Measurements from ENCODE around the gene GNG2. TPM values are rescaled to one million over a fixed set of nuclear protein-coding genes. Genes with fewer than 3 reads are reported as not detected.

GNG2 gene
- total RNA-seq, 1 experiment from 2014 or later, result 5.9 TPM

GRCh38 chr14:51929166-51929565, 68.8 kb downstream of the GNG2 start:
- Histone ChIP-seq H3K36me3 (replicated peaks; ENCODE audit: control insufficient read depth, insufficient read depth, low read length) (no peaks in the 10 kb centered on the region), H3K27me3 (ENCODE audit: control insufficient read depth, insufficient read depth, low read length) (no peaks in the 10 kb centered on the region), H3K4me3 (ENCODE audit: insufficient read depth, low read depth, low read length) (no peak overlapping the region)
- no peak for DNase-seq

- H3K36me3 ChIP-seq (replicated peaks; ENCODE audit: control insufficient read depth, insufficient read depth, low read length), result no peaks in the 10 kb centered on the region
- no peaks in the 10 kb centered on the region for H3K27me3 ChIP-seq (ENCODE audit: control insufficient read depth, insufficient read depth, low read length)
- DNase-seq, result no peak
- H3K4me3 ChIP-seq (ENCODE audit: insufficient read depth, low read depth, low read length), result no peak overlapping the region
Observed at GRCh38 chr14:51929910-51930682, 69.7 kb downstream of the GNG2 start.

- no peak overlapping the region for H3K4me3 ChIP-seq (ENCODE audit: insufficient read depth, low read depth, low read length)
- H3K27me3 ChIP-seq (ENCODE audit: control insufficient read depth, insufficient read depth, low read length), result no peaks in the 10 kb centered on the region
- H3K36me3 ChIP-seq (replicated peaks; ENCODE audit: control insufficient read depth, insufficient read depth, low read length), result no peaks in the 10 kb centered on the region
- no peak for DNase-seq
Observed at GRCh38 chr14:51931308-51931707, 70.9 kb downstream of the GNG2 start.

GRCh38 chr14:51933191-51933590, 72.8 kb downstream of the GNG2 start:
- no peaks in the 10 kb centered on the region for H3K36me3 ChIP-seq (replicated peaks; ENCODE audit: control insufficient read depth, insufficient read depth, low read length)
- H3K27me3 ChIP-seq (ENCODE audit: control insufficient read depth, insufficient read depth, low read length), result no peaks in the 10 kb centered on the region
- no peak for DNase-seq
- H3K4me3 ChIP-seq (ENCODE audit: insufficient read depth, low read depth, low read length), result no peak overlapping the region

- H3K36me3 ChIP-seq (replicated peaks; ENCODE audit: control insufficient read depth, insufficient read depth, low read length), result no peaks in the 10 kb centered on the region
- H3K27me3 ChIP-seq (ENCODE audit: control insufficient read depth, insufficient read depth, low read length), result no peaks in the 10 kb centered on the region
- H3K4me3 ChIP-seq (ENCODE audit: insufficient read depth, low read depth, low read length), result no peak overlapping the region
- no peak for DNase-seq
Observed at GRCh38 chr14:51938137-51938536, 77.7 kb downstream of the GNG2 start.

GRCh38 chr14:51938821-51939220, 78.4 kb downstream of the GNG2 start:
- no peak for DNase-seq
- no peak overlapping the region for H3K4me3 ChIP-seq (ENCODE audit: insufficient read depth, low read depth, low read length)
- H3K36me3 ChIP-seq (replicated peaks; ENCODE audit: control insufficient read depth, insufficient read depth, low read length), result no peaks in the 10 kb centered on the region
- H3K27me3 ChIP-seq (ENCODE audit: control insufficient read depth, insufficient read depth, low read length), result no peaks in the 10 kb centered on the region

- Histone ChIP-seq H3K36me3 (replicated peaks; ENCODE audit: control insufficient read depth, insufficient read depth, low read length) (no peaks in the 10 kb centered on the region), H3K27me3 (ENCODE audit: control insufficient read depth, insufficient read depth, low read length) (no peaks in the 10 kb centered on the region), H3K4me3 (ENCODE audit: insufficient read depth, low read depth, low read length) (no peak overlapping the region)
- no peak for DNase-seq
Observed at GRCh38 chr14:51939226-51939625, 78.8 kb downstream of the GNG2 start.

GRCh38 chr14:51939755-51940301, 79.4 kb downstream of the GNG2 start:
- H3K4me3 ChIP-seq (ENCODE audit: insufficient read depth, low read depth, low read length), result no peak overlapping the region
- no peaks in the 10 kb centered on the region for H3K27me3 ChIP-seq (ENCODE audit: control insufficient read depth, insufficient read depth, low read length)
- H3K36me3 ChIP-seq (replicated peaks; ENCODE audit: control insufficient read depth, insufficient read depth, low read length), result no peaks in the 10 kb centered on the region
- no peak for DNase-seq

- H3K27me3 ChIP-seq (ENCODE audit: control insufficient read depth, insufficient read depth, low read length), result no peaks in the 10 kb centered on the region
- no peak overlapping the region for H3K4me3 ChIP-seq (ENCODE audit: insufficient read depth, low read depth, low read length)
- DNase-seq, result no peak
- no peaks in the 10 kb centered on the region for H3K36me3 ChIP-seq (replicated peaks; ENCODE audit: control insufficient read depth, insufficient read depth, low read length)
Observed at GRCh38 chr14:51942971-51943370, 82.6 kb downstream of the GNG2 start.

GRCh38 chr14:51950007-51950406, 89.6 kb downstream of the GNG2 start:
- H3K27me3 ChIP-seq (ENCODE audit: control insufficient read depth, insufficient read depth, low read length), result no peaks in the 10 kb centered on the region
- H3K36me3 ChIP-seq (replicated peaks; ENCODE audit: control insufficient read depth, insufficient read depth, low read length), result no peaks in the 10 kb centered on the region
- DNase-seq, result no peak
- H3K4me3 ChIP-seq (ENCODE audit: insufficient read depth, low read depth, low read length), result no peak overlapping the region

GRCh38 chr14:51951656-51952055, 91.2 kb downstream of the GNG2 start:
- DNase-seq, result no peak
- no peaks in the 10 kb centered on the region for H3K27me3 ChIP-seq (ENCODE audit: control insufficient read depth, insufficient read depth, low read length)
- no peak overlapping the region for H3K4me3 ChIP-seq (ENCODE audit: insufficient read depth, low read depth, low read length)
- no peaks in the 10 kb centered on the region for H3K36me3 ChIP-seq (replicated peaks; ENCODE audit: control insufficient read depth, insufficient read depth, low read length)

- no peak for DNase-seq
- Histone ChIP-seq H3K36me3 (replicated peaks; ENCODE audit: control insufficient read depth, insufficient read depth, low read length) (no peaks in the 10 kb centered on the region), H3K4me3 (ENCODE audit: insufficient read depth, low read depth, low read length) (no peak overlapping the region), H3K27me3 (ENCODE audit: control insufficient read depth, insufficient read depth, low read length) (no peaks in the 10 kb centered on the region)
Observed at GRCh38 chr14:51954031-51954430, 93.6 kb downstream of the GNG2 start.

- no peak for DNase-seq
- Histone ChIP-seq H3K27me3 (ENCODE audit: control insufficient read depth, insufficient read depth, low read length) (no peaks in the 10 kb centered on the region), H3K4me3 (ENCODE audit: insufficient read depth, low read depth, low read length) (no peak overlapping the region), H3K36me3 (replicated peaks; ENCODE audit: control insufficient read depth, insufficient read depth, low read length) (no peaks in the 10 kb centered on the region)
Observed at GRCh38 chr14:51954657-51955056, 94.2 kb downstream of the GNG2 start.

GRCh38 chr14:51957950-51958349, 97.5 kb downstream of the GNG2 start:
- Histone ChIP-seq H3K36me3 (replicated peaks; ENCODE audit: control insufficient read depth, insufficient read depth, low read length) (no peaks in the 10 kb centered on the region), H3K4me3 (ENCODE audit: insufficient read depth, low read depth, low read length) (no peak overlapping the region), H3K27me3 (ENCODE audit: control insufficient read depth, insufficient read depth, low read length) (no peaks in the 10 kb centered on the region)
- no peak for DNase-seq

- no peak for DNase-seq
- Histone ChIP-seq H3K27me3 (ENCODE audit: control insufficient read depth, insufficient read depth, low read length) (no peaks in the 10 kb centered on the region), H3K36me3 (replicated peaks; ENCODE audit: control insufficient read depth, insufficient read depth, low read length) (no peaks in the 10 kb centered on the region), H3K4me3 (ENCODE audit: insufficient read depth, low read depth, low read length) (no peak overlapping the region)
Observed at GRCh38 chr14:51959928-51960327, 99.5 kb downstream of the GNG2 start.
